Astrocyte of the cerebellum (primary cell): ENCODE results near the gene LYST.

ENCODE experiments used
- DNase-seq: peaks from one replicate; pipeline ENCODE4 v3.0.0-alpha.2; 2011; ENCODE audit warnings: low read depth
- H3K4me3 ChIP-seq: 2 replicates; pipeline ENCODE4 v1.5.1; 2011; ENCODE audit warnings: mild to moderate bottlenecking, low read depth, low read length, moderate library complexity
- CTCF ChIP-seq: IDR thresholded peaks from 2 replicates; pipeline ENCODE4 v1.5.1; 2012; ENCODE audit warnings: low read length, low read depth, moderate library complexity, mild to moderate bottlenecking; ENCODE audit errors: missing control alignments
- in situ Hi-C: cut with HindIII; loops from 2 replicates; pipeline ENCODE4 v1.10.0; 2017; ENCODE audit warnings: low sequenced_read_pairs

LYST gene

GRCh38 chr1:235675152-235675890 lies 191.4 kb downstream of the LYST start:
- DNase-seq, result no peak
- no peak for TF ChIP-seq CTCF
- H3K4me3 ChIP-seq, result no peak overlapping the region
- in situ Hi-C loops, result no loop called here

- in situ Hi-C loops, result no loop called here
- no peak for TF ChIP-seq CTCF
Observed at GRCh38 chr1:235673981-235674380, 192.7 kb downstream of the LYST start.

GRCh38 chr1:235671992-235672391 lies 194.7 kb downstream of the LYST start:
- in situ Hi-C loops, result no loop called here
- no peak overlapping the region for H3K4me3 ChIP-seq
- no peak for DNase-seq
- TF ChIP-seq CTCF, result no peak

More at GRCh38 chr1:235673981-235674380, 192.7 kb downstream of the LYST start:
- no peak overlapping the region for H3K4me3 ChIP-seq
- DNase-seq, result no peak

GRCh38 chr1:235670157-235670776 lies 196.4 kb downstream of the LYST start:
- in situ Hi-C loops, result no loop called here
- DNase-seq, result no peak
- no peak overlapping the region for H3K4me3 ChIP-seq
- TF ChIP-seq CTCF, result no peak

- in situ Hi-C loops, result no loop called here
- no peak for DNase-seq
- TF ChIP-seq CTCF, result no peak
Observed at GRCh38 chr1:235669277-235669676, 197.4 kb downstream of the LYST start.

GRCh38 chr1:235663628-235664027 lies 203.1 kb downstream of the LYST start:
- in situ Hi-C loops, result no loop called here
- no peak overlapping the region for H3K4me3 ChIP-seq
- DNase-seq, result no peak
- no peak for TF ChIP-seq CTCF

More at GRCh38 chr1:235669277-235669676, 197.4 kb downstream of the LYST start:
- no peak overlapping the region for H3K4me3 ChIP-seq
